ENCODE results near the gene THOP1. TPM values are rescaled to one million over a fixed set of nuclear protein-coding genes. Genes with fewer than 3 reads are reported as not detected.

THOP1 gene
- total RNA-seq, 4 donors from 2014 or later: 29.7 to 79.0 (median 58.9) TPM

DNA sequence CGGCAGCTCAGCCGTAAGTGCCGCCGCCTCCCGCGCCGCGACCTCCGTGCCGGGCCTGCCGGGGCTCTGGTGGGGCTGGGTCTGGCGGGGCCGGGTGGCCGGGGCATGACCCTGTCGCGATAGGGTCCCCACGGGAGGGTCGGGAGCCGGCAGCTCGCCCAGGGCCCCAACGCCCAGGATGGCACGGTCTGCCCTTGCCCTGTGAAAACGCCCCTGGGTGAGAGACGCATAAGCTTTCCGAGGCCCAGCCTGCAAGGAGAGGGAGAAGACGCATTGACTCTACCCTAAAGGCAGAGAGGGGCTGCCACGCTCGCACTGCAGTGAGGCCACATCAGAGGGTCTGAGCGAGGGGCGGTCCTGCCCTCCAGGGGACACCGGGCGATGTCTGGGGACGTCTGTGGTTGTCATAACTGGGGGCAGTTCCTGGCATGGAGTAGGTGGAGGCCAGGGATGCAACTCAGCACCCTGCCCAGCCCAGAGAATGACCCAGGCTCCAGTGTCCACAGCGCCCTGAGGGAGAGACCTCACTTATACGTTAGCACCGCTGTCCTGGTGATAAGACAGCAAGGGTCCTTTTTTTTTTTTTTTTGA, 34.9 kb downstream of the THOP1 start:
- intact Hi-C loops (cut with DNase I): no loop called here
- Histone ChIP-seq H3K27me3 (no peaks in the 10 kb centered on the region), H3K36me3 (peaks cover 0 to 4% of the 10 kb centered on the region in 2 donors), H3K9me3 (no peaks in the 10 kb centered on the region), H3K4me3 (replicated peaks in 1 of 3) (peak overlapping the region; percentile 75 to 95 (median 83)), H3K4me1 (peaks cover 6% of the 10 kb centered on the region in 2 donors), H3K27ac (peak overlapping the region in 1 of 3 donors; percentile 27)
- WGBS, 2 donors: 9 to 28% methylated on average over 3 to 11 of the region's 36 CpGs
- no peak for TF ChIP-seq POLR2A (IDR thresholded peaks at IDR 0.05)
- peak in 1 of 2 donors; percentile 19 for DNase-seq

DNA sequence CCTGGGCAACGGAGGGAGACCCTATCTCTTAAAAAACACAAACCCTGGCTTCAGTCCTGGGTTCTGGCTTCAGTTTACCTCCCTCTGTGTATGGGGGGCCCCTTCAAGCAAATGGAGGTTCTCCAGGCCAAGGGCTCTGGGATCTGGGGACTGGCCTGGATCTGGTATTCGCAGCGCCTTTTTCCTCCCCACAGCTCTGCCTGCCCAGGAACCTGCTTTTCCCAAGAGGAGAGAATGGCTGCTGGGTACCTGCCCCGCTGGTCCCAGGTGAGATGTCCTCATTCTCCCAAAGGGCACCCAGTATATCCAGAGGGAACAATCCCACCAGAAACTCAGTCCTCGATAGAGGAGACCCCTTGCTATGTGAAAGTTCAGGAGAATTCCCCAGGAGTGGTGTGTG, 37.5 kb downstream of the THOP1 start:
- Histone ChIP-seq H3K27ac (no peak overlapping the region), H3K9me3 (no peaks in the 10 kb centered on the region), H3K27me3 (no peaks in the 10 kb centered on the region), H3K4me3 (replicated peaks in 1 of 3) (no peak overlapping the region), H3K4me1 (peaks cover 6% of the 10 kb centered on the region in 2 donors), H3K36me3 (peaks cover 6 to 7% of the 10 kb centered on the region in 2 donors)
- no peak for DNase-seq
- WGBS, 2 donors: 96 to 100% methylated on average over 4 to 5 of the region's 5 CpGs
- intact Hi-C loops (cut with DNase I): no loop called here
- TF ChIP-seq, protein P1, sequence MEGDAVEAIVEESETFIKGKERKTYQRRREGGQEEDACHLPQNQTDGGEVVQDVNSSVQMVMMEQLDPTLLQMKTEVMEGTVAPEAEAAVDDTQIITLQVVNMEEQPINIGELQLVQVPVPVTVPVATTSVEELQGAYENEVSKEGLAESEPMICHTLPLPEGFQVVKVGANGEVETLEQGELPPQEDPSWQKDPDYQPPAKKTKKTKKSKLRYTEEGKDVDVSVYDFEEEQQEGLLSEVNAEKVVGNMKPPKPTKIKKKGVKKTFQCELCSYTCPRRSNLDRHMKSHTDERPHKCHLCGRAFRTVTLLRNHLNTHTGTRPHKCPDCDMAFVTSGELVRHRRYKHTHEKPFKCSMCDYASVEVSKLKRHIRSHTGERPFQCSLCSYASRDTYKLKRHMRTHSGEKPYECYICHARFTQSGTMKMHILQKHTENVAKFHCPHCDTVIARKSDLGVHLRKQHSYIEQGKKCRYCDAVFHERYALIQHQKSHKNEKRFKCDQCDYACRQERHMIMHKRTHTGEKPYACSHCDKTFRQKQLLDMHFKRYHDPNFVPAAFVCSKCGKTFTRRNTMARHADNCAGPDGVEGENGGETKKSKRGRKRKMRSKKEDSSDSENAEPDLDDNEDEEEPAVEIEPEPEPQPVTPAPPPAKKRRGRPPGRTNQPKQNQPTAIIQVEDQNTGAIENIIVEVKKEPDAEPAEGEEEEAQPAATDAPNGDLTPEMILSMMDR (IDR thresholded peaks at IDR 0.05): no peak
- no peak for TF ChIP-seq POLR2A (IDR thresholded peaks at IDR 0.05)

DNA sequence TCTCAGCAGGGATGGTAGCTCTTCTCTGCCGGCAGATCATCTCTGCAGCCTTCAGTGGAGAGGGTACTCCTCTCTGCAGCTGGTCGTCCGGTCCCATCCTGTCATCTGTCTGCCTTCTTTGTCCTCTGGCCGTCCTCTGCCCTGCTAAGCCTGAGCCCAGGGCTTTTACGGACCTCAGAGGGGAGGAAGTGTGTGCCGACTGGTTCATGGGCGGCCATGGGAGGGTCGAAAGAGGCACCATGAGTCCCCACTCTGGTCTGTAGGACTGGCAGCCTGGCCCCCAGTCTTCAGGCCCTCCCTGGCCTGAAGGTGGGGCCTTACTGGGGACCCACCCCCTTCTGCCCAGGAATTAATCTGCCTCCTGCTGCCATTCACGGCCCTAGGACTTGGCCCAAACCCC, 38.3 kb downstream of the THOP1 start:
- intact Hi-C loops (cut with DNase I): no loop called here
- H3K27ac ChIP-seq: no peak overlapping the region
- no peak for DNase-seq
- TF ChIP-seq POLR2A (IDR thresholded peaks at IDR 0.05): no peak
- TF ChIP-seq, protein P1 (IDR thresholded peaks at IDR 0.05): no peak
- no peak overlapping the region for H3K4me3 ChIP-seq (replicated peaks in 1 of 3)
- H3K4me1 ChIP-seq: peaks cover 6% of the 10 kb centered on the region in 2 donors
- no peaks in the 10 kb centered on the region for H3K27me3 ChIP-seq
- H3K36me3 ChIP-seq: peaks cover 10% of the 10 kb centered on the region in 2 donors
- no peaks in the 10 kb centered on the region for H3K9me3 ChIP-seq
- 86 to 91% methylated on average over 4 to 8 of the region's 9 CpGs for WGBS, 2 donors

DNA sequence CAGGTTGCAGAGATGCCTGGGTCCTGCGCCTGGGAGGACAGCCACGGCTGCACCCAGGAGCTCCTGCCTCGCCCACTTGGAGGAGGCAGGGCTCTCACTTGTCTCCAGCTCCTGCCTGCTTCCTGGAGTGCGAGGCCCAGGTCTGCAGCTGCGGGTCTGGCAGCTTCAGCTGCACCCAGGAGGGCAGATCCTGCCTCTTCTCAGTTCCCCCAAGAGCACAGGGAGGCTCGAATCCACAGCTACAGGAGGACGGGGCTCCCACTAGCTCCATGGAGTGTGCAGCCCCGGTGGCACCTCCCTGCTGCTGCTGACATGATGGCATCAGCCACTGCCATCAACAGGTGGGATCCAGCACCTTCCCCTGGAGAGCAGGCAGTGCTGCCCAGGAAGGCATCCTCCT, 38.8 kb downstream of the THOP1 start:
- no peak for DNase-seq
- Histone ChIP-seq H3K4me1 (peaks cover 6% of the 10 kb centered on the region in 2 donors), H3K9me3 (no peaks in the 10 kb centered on the region), H3K36me3 (peaks cover 10% of the 10 kb centered on the region in 2 donors), H3K4me3 (replicated peaks in 1 of 3) (no peak overlapping the region), H3K27ac (no peak overlapping the region), H3K27me3 (no peaks in the 10 kb centered on the region)
- TF ChIP-seq POLR2A (IDR thresholded peaks at IDR 0.05): no peak
- TF ChIP-seq, protein P1 (IDR thresholded peaks at IDR 0.05): no peak
- 56 to 100% methylated on average over 2 to 4 of the region's 8 CpGs for whole genome bisulfite sequencing, 2 donors
- intact Hi-C loops (cut with DNase I): no loop called here

DNA sequence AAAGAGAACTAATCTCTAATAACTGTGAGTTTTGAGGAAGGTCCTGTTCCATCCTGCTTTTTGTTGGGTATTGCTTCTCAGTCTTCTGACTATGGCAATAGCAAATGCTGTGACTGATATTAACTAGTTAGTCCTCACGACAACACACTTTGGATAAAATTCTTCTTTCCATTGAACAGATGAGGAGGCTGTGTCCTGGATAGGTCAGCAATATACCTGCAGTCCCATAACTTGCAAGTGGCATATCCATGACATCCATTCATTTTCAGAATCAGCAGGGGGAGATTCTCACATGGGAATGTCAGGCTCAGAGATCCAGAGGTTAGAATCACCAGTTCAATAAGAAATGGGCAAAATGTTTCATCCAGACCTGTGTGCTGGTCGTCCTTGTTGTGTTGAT, 41.7 kb downstream of the THOP1 start:
- H3K27me3 ChIP-seq: no peaks in the 10 kb centered on the region
- no peak for DNase-seq
- TF ChIP-seq POLR2A (IDR thresholded peaks at IDR 0.05): no peak
- TF ChIP-seq, protein P1 (IDR thresholded peaks at IDR 0.05): no peak
- peaks cover 10% of the 10 kb centered on the region in 2 donors for H3K36me3 ChIP-seq
- intact Hi-C loops (cut with DNase I): no loop called here
- 89 to 93% methylated on average over 2 of the region's 2 CpGs for WGBS, 2 donors
- H3K27ac ChIP-seq: no peak overlapping the region
- no peaks in the 10 kb centered on the region for H3K4me1 ChIP-seq
- no peak overlapping the region for H3K4me3 ChIP-seq (replicated peaks in 1 of 3)
- H3K9me3 ChIP-seq: no peaks in the 10 kb centered on the region

All from thyroid gland (tissue), 4 donors.